Brain microvascular endothelial cell (primary cell): ENCODE results near the gene NAP1L1.

Source experiments
- DNase-seq: peaks from one replicate; pipeline ENCODE4 v3.0.0-alpha.2; 2020
- H3K27ac ChIP-seq: fragments of 250-450 bp; sonication (Bioruptor Pico); 2 replicates; pipeline ENCODE4 v1.5.1; 2020; ENCODE audit warnings: mild to moderate bottlenecking, moderate library complexity
- H3K27me3 ChIP-seq: fragments of 250-450 bp; sonication (Bioruptor Pico); replicated peaks from 2 replicates; pipeline ENCODE4 v1.5.1; 2020; ENCODE audit warnings: mild to moderate bottlenecking
- H3K36me3 ChIP-seq: fragments of 250-450 bp; sonication (Bioruptor Pico); replicated peaks from 2 replicates; pipeline ENCODE4 v1.5.1; 2020; ENCODE audit warnings: mild to moderate bottlenecking
- H3K4me3 ChIP-seq: 2 replicates; pipeline ENCODE4 v1.5.1; 2011; ENCODE audit warnings: low read depth, mild to moderate bottlenecking, control low read depth, low read length, moderate library complexity
- CTCF ChIP-seq: IDR thresholded peaks from 2 replicates; pipeline ENCODE4 v1.5.1; 2011; ENCODE audit warnings: low read depth, mild to moderate bottlenecking, moderate library complexity, low read length, control low read depth, inconsistent platforms; ENCODE audit errors: missing control alignments
- in situ Hi-C: cut with HindIII; loops from 2 replicates; pipeline ENCODE4 v1.10.0; 2017; ENCODE audit warnings: low sequenced_read_pairs, low pct_ligation_motif_present

The NAP1L1 gene

GRCh38 chr12:76091246-76091754 lies 6.8 kb upstream of the NAP1L1 start:
- no peak for DNase-seq
- H3K27ac ChIP-seq, result no peak overlapping the region
- H3K27me3 ChIP-seq, result no peaks in the 10 kb centered on the region
- no peak for TF ChIP-seq CTCF
- H3K4me3 ChIP-seq, result no peak overlapping the region
- no peaks in the 10 kb centered on the region for H3K36me3 ChIP-seq
- in situ Hi-C loops, result loop anchor here (25.0 kb wide), 1 partner anchor 246 kb away; the partner anchor contains the start of gene BBS10

DNA sequence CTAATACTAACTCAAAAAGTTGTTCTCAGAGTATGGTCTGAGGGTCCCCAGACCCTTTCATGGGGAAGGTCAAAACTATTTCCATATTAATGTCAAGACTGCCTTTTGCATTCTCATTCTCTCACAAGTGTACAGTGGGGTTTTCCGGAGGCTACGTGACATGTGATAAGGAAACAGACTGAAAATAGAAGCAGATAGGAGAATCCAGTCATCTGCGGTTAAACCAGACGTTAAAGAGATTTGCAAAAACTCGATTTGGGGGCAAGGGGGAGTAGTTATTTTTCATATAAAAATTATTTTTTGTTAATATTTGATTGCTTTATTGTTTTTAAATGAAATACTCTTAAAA lies 1.0 kb upstream of the NAP1L1 start:
- TF ChIP-seq CTCF, result no peak
- peak overlapping the region; percentile 97 for H3K27ac ChIP-seq
- H3K27me3 ChIP-seq, result no peaks in the 10 kb centered on the region
- DNase-seq, result peak; percentile 78
- peaks cover 2% of the 10 kb centered on the region for H3K36me3 ChIP-seq
- in situ Hi-C loops, result loop anchor here (25.0 kb wide), 1 partner anchor 252 kb away; the partner anchor contains the start of gene BBS10
- peak overlapping the region; percentile 92 for H3K4me3 ChIP-seq

GRCh38 chr12:76084863-76085519 lies 506 bp upstream of the NAP1L1 start:
- TF ChIP-seq CTCF, result peak; percentile 49
- Histone ChIP-seq H3K27me3 (no peaks in the 10 kb centered on the region), H3K4me3 (peak overlapping the region; percentile 92), H3K36me3 (peaks cover 4% of the 10 kb centered on the region), H3K27ac (peak overlapping the region; percentile 97)
- in situ Hi-C loops, result loop anchor here (25.0 kb wide), 1 partner anchor 252 kb away; the partner anchor contains the start of gene BBS10
- DNase-seq, result no peak

DNA sequence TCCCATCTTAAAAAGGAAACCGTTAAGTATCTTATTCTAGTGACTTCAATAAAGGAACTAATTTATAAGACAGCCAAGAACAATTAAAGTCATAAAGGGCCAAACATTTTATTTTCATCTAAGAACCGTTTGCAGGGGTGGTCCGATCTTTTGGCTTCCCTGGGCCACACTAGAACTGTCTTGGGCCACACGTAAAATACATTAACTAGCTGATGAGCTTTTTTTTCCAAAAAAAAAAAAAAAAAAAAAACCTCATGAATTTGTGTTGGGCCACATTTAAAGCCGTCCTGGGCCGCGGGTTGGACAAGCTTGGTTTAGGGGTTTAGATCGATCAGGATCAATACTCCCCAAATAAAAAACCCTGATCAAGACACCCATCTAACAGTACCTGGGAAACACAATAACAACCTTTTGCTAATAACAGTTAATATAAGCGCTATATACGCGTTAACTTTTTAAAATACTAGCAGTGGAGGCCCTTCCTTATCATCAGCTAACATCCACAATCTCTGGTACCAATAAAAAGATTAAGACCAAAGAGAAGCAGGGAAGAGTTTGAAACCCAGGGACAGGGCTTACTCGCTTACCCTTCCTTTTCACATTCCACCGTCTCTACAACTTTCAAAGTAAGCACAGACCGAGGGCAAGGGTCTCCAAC lies 1.1 kb downstream of the NAP1L1 start:
- Histone ChIP-seq H3K4me3 (peak overlapping the region; percentile 92), H3K36me3 (peaks cover 4% of the 10 kb centered on the region), H3K27ac (peak overlapping the region; percentile 97), H3K27me3 (no peaks in the 10 kb centered on the region)
- no peak for TF ChIP-seq CTCF
- DNase-seq, result peak; percentile 12
- in situ Hi-C loops, result loop anchor here (25.0 kb wide), 1 partner anchor 254 kb away; the partner anchor contains the start of gene BBS10

- no peak overlapping the region for H3K4me3 ChIP-seq
- DNase-seq, result no peak
- peaks cover 4% of the 10 kb centered on the region for H3K36me3 ChIP-seq
- no peak for TF ChIP-seq CTCF
- in situ Hi-C loops, result loop anchor here (25.0 kb wide), 1 partner anchor 255 kb away; the partner anchor contains the start of gene BBS10
- no peaks in the 10 kb centered on the region for H3K27me3 ChIP-seq
- H3K27ac ChIP-seq, result no peak overlapping the region
Observed at GRCh38 chr12:76081909-76082308, 2.6 kb downstream of the NAP1L1 start.
